ENCODE measurements around the gene TBC1D2.

DNA sequence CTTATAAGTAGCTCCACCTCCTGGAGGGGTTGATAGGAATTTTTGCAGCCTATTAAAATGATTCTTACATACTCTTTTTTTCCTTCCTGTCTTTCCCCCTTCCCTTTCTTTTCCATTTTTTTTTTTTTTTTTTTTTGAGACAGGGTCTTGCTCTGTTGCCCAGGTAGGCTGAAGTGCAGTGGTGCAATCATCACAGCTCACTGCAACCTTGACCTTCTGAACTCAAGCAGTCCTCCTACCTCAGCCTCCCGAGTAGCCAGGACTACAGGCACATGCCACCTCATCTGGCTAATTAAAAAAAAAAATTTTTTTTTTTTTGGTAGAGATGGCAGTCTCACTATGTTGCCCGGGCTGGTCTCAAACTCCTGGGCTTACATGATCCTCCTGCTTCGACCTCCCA lies 4.3 kb upstream of the TBC1D2 start:
- TF ChIP-seq, protein P1, sequence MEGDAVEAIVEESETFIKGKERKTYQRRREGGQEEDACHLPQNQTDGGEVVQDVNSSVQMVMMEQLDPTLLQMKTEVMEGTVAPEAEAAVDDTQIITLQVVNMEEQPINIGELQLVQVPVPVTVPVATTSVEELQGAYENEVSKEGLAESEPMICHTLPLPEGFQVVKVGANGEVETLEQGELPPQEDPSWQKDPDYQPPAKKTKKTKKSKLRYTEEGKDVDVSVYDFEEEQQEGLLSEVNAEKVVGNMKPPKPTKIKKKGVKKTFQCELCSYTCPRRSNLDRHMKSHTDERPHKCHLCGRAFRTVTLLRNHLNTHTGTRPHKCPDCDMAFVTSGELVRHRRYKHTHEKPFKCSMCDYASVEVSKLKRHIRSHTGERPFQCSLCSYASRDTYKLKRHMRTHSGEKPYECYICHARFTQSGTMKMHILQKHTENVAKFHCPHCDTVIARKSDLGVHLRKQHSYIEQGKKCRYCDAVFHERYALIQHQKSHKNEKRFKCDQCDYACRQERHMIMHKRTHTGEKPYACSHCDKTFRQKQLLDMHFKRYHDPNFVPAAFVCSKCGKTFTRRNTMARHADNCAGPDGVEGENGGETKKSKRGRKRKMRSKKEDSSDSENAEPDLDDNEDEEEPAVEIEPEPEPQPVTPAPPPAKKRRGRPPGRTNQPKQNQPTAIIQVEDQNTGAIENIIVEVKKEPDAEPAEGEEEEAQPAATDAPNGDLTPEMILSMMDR (IDR thresholded peaks at IDR 0.05), result no peak
- TF ChIP-seq RARB (CRISPR knock-in tag; IDR thresholded peaks at IDR 0.05), result no peak
- no peak for TF ChIP-seq POLR2A (IDR thresholded peaks at IDR 0.05; ENCODE audit: low read length)
- no peak for TF ChIP-seq CHD2 (IDR thresholded peaks at IDR 0.05; ENCODE audit: low read length, partially characterized antibody)
- no peak for TF ChIP-seq BHLHE40 (IDR thresholded peaks at IDR 0.05; ENCODE audit: low read depth, low read length)
- no peak for TF ChIP-seq FOSL2 (IDR thresholded peaks at IDR 0.05)
- no peak for TF ChIP-seq FOSL2 (CRISPR knock-in tag; IDR thresholded peaks at IDR 0.05)
- TF ChIP-seq EP300 (IDR thresholded peaks at IDR 0.05), result no peak
- TF ChIP-seq MYC (IDR thresholded peaks at IDR 0.05; ENCODE audit: borderline replicate concordance, low read length), result no peak

Data from A549 (cell line).